ENCODE measurements around the gene RASA4.
"Not testable (repeated sequence)": the region's sequence is repeated elsewhere in the genome, so short reads cannot be mapped to it uniquely, and the experiment has no call there.

RASA4 gene

DNA sequence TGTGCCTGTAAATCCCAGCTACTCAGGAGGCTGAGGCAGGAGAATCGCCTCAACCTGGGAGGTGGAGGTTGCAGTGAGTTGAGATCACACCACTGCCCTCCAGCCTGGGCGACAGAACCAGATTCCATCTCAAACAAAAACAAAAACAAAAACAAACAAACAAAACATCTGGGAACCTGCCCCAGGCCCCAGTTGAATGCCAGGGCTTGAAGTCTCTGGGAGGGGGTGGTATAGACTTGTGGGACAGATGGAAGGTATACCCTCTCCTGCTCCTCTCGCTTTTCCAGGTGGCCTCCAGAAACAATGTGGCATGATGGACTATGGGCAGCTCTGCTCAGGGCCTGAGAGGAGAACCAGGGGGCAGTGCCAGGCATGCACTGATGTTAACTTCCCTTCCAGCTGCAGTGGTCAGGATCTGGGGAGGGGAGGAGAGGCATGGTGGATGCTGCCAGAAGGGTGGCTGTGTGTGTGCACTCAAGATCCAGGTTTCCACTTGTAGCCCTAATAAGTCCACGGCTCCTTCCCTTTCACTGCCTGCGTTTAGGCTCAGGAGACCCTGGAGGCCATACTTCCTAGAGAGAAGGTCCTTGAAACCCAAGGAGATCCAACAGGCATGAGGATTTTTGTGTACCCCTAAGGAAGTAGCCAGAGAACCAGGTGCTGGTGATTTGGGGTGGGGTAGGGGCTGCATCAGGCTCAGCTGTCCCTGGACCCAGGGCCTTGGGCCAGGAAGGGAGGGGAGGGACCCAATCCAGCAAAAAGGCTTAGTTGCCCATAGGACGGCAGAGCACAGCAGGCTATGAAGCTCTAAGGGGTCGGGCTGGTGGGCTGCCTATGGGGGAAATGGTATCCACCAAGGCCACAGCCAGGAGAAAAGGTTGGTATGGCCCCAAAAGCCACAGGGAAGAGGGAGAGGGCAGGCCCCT is 39.0 kb downstream of the RASA4 start:
- H2AFZ ChIP-seq; H3K4me1 ChIP-seq; H3K27me3 ChIP-seq (ENCODE audit: control insufficient read depth, insufficient read depth, low read length); H3K4me3 ChIP-seq (ENCODE audit: low read depth, low read length); H3K79me2 ChIP-seq; H3K36me3 ChIP-seq (ENCODE audit: control insufficient read depth, insufficient read depth, low read length); H3K9me3 ChIP-seq (ENCODE audit: control insufficient read depth, low read length); H3K4me2 ChIP-seq (ENCODE audit: low read length); H3K27ac ChIP-seq; H3K9ac ChIP-seq: not testable (repeated sequence)

DNA sequence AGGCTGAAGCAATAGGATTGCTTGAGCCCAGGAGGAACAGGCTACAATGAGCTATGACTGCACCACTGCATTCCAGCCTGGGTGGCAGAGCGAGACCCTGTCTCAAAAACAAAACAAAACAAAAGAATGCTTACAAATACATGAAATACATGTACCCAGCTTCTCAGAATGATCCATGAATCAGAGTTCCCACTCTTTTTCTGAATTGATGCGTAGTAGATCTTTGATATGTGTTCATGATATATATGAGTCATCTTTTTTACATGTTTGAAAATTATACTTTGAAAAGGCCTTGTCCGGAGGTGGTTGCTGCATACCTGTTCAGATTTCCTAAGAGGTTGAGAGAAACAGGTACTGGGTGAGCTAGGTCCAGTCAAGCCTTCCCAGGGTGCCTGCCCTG is 40.2 kb downstream of the RASA4 start:
- H3K27ac ChIP-seq; H3K4me2 ChIP-seq (ENCODE audit: low read length); H3K9ac ChIP-seq; H3K4me3 ChIP-seq (ENCODE audit: low read depth, low read length); H3K79me2 ChIP-seq; H3K9me3 ChIP-seq (ENCODE audit: control insufficient read depth, low read length); H3K27me3 ChIP-seq (ENCODE audit: control insufficient read depth, insufficient read depth, low read length); H3K4me1 ChIP-seq; H2AFZ ChIP-seq; H3K36me3 ChIP-seq (ENCODE audit: control insufficient read depth, insufficient read depth, low read length): not testable (repeated sequence)

GRCh38 chr7:102574607-102575006 is 41.9 kb downstream of the RASA4 start:
- not testable (repeated sequence) for H3K27me3 ChIP-seq (ENCODE audit: control insufficient read depth, insufficient read depth, low read length); H3K4me3 ChIP-seq (ENCODE audit: low read depth, low read length); H3K9me3 ChIP-seq (ENCODE audit: control insufficient read depth, low read length); H3K36me3 ChIP-seq (ENCODE audit: control insufficient read depth, insufficient read depth, low read length); H3K27ac ChIP-seq; H3K9ac ChIP-seq; H3K4me1 ChIP-seq; H3K4me2 ChIP-seq (ENCODE audit: low read length); H2AFZ ChIP-seq; H3K79me2 ChIP-seq

DNA sequence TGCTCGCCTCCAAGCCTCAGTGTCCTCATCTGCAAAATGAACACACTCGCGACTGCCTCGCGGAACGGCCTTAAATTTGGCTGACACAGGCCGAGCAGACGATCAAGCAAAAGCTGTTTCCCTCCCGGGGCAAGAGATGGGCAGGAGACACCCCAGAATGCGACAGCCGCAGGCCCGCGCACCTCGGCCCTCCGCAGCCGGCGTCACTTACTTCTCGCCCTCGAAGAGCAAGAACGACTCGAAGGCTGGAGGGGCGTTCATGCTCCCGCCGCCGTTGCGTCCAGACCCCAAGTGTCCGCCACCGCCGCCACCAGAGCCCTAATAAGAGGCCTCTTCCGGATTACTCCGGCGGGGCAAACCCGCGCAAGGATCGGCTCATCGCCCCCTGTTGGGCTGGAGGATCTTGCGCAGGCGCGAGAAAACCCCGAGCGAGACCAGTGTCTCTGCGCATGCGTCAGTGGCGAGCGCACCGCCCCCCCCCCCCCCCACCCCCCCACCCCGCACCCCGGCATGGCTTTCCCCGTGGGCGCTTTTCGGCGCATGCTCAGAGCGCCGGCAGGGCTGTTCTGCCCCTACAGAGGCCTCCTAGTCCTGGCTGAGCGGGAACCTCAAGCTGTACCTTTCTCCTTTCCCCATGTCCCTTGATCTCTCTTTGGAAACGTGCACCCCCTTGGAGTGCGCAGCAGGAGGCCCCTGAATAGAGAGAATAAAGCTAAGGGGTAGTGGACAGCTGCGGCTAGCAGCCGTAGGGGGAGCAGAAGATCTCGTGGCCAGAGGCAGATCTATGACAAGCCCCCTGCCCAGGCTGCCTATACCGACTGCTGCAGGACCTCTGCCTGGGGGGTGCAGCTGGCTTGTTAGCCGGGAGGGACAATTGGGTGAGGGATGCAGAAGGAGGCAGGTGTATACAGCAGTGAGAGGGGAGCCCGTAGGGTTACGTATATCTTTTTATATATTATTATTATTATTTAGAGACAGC is 44.0 kb downstream of the RASA4 start, which contains the start of gene POLR2J3:
Gene POLR2J3, minus strand, starts transcription at position 323 of the 979 bp plus-strand sequence. Its CDS starts 62 bp downstream, at position 261.
- not testable (repeated sequence) for H3K4me1 ChIP-seq; H3K79me2 ChIP-seq; H3K9me3 ChIP-seq (ENCODE audit: control insufficient read depth, low read length); H3K36me3 ChIP-seq (ENCODE audit: control insufficient read depth, insufficient read depth, low read length); H3K27me3 ChIP-seq (ENCODE audit: control insufficient read depth, insufficient read depth, low read length)
- H3K9ac ChIP-seq = peak within 1 kb of the TSS; percentile 88
- TF ChIP-seq, protein P1, sequence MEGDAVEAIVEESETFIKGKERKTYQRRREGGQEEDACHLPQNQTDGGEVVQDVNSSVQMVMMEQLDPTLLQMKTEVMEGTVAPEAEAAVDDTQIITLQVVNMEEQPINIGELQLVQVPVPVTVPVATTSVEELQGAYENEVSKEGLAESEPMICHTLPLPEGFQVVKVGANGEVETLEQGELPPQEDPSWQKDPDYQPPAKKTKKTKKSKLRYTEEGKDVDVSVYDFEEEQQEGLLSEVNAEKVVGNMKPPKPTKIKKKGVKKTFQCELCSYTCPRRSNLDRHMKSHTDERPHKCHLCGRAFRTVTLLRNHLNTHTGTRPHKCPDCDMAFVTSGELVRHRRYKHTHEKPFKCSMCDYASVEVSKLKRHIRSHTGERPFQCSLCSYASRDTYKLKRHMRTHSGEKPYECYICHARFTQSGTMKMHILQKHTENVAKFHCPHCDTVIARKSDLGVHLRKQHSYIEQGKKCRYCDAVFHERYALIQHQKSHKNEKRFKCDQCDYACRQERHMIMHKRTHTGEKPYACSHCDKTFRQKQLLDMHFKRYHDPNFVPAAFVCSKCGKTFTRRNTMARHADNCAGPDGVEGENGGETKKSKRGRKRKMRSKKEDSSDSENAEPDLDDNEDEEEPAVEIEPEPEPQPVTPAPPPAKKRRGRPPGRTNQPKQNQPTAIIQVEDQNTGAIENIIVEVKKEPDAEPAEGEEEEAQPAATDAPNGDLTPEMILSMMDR (IDR thresholded peaks at IDR 0.05) = peak; percentile 63
- H3K4me2 ChIP-seq (ENCODE audit: low read length) = peak within 1 kb of the TSS; percentile 65
- peak within 1 kb of the TSS; percentile 87 for H2AFZ ChIP-seq
- H3K4me3 ChIP-seq (ENCODE audit: low read depth, low read length) = peak within 1 kb of the TSS; percentile 66
- peak within 1 kb of the TSS; percentile 64 for H3K27ac ChIP-seq

DNA sequence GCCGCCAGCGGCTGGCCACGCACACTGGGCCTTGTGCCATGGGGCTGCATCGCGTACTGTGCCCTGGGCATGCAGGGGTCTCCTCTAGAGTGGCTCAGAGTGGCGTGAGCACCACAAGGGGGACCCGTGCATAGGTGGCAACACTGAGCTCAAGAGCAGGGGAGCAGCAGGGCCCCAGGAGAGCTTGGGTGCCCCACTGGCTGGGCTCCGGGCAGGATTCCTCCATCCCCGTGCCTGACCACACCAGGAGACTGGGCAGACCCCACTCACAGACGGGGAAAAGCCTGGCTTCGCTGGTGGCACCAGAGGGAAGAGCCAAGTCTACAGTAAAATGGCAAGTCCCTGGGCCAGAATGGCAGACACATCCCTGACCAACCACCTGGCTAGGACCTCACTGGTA is 47.9 kb downstream of the RASA4 start:
- H3K4me3 ChIP-seq (ENCODE audit: low read depth, low read length); H3K27ac ChIP-seq; H3K4me2 ChIP-seq (ENCODE audit: low read length); H2AFZ ChIP-seq; H3K9ac ChIP-seq; H3K27me3 ChIP-seq (ENCODE audit: control insufficient read depth, insufficient read depth, low read length); H3K36me3 ChIP-seq (ENCODE audit: control insufficient read depth, insufficient read depth, low read length); H3K9me3 ChIP-seq (ENCODE audit: control insufficient read depth, low read length); H3K79me2 ChIP-seq; H3K4me1 ChIP-seq: not testable (repeated sequence)

GRCh38 chr7:102550808-102551422 is 65.6 kb downstream of the RASA4 start, which contains the start of gene SPDYE2:
SPDYE2 (plus strand) TSS chr7:102551226; CDS start chr7:102553256, 2,030 bp downstream.
- H3K4me3 ChIP-seq (ENCODE audit: low read depth, low read length); H2AFZ ChIP-seq; H3K79me2 ChIP-seq; H3K4me2 ChIP-seq (ENCODE audit: low read length); H3K27me3 ChIP-seq (ENCODE audit: control insufficient read depth, insufficient read depth, low read length); H3K27ac ChIP-seq; H3K36me3 ChIP-seq (ENCODE audit: control insufficient read depth, insufficient read depth, low read length); H3K9ac ChIP-seq; H3K4me1 ChIP-seq; H3K9me3 ChIP-seq (ENCODE audit: control insufficient read depth, low read length): not testable (repeated sequence)

- not testable (repeated sequence) for H2AFZ ChIP-seq; H3K9ac ChIP-seq; H3K79me2 ChIP-seq; H3K27ac ChIP-seq; H3K27me3 ChIP-seq (ENCODE audit: control insufficient read depth, insufficient read depth, low read length); H3K4me1 ChIP-seq; H3K4me2 ChIP-seq (ENCODE audit: low read length); H3K4me3 ChIP-seq (ENCODE audit: low read depth, low read length); H3K36me3 ChIP-seq (ENCODE audit: control insufficient read depth, insufficient read depth, low read length); H3K9me3 ChIP-seq (ENCODE audit: control insufficient read depth, low read length)
Observed at GRCh38 chr7:102546353-102546752, 70.2 kb downstream of the RASA4 start.

DNA sequence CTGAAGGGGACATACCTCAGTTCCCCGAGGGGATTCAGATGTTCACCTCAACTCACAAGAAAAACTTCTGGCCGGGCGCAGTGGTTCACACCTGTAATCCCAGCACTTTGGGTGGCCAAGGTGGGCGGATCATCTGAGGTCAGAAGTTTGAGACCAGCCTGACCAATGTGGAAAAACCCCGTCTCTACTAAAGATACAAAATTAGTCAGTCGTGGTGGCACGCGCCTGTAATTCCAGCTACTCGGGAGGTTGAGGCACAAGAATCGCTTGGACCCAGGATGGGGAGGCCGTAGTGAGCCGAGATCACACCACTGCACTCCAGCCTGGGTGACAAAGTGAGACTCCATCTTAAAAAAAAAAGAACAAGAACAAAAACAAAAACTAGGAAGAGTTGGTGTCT is 71.3 kb downstream of the RASA4 start:
- H3K79me2 ChIP-seq; H3K4me3 ChIP-seq (ENCODE audit: low read depth, low read length); H3K27me3 ChIP-seq (ENCODE audit: control insufficient read depth, insufficient read depth, low read length); H2AFZ ChIP-seq; H3K36me3 ChIP-seq (ENCODE audit: control insufficient read depth, insufficient read depth, low read length); H3K27ac ChIP-seq; H3K4me1 ChIP-seq; H3K4me2 ChIP-seq (ENCODE audit: low read length); H3K9me3 ChIP-seq (ENCODE audit: control insufficient read depth, low read length); H3K9ac ChIP-seq: not testable (repeated sequence)

GRCh38 chr7:102544372-102544771 is 72.2 kb downstream of the RASA4 start:
- H3K27me3 ChIP-seq (ENCODE audit: control insufficient read depth, insufficient read depth, low read length); H2AFZ ChIP-seq; H3K79me2 ChIP-seq; H3K4me1 ChIP-seq; H3K27ac ChIP-seq; H3K9ac ChIP-seq; H3K9me3 ChIP-seq (ENCODE audit: control insufficient read depth, low read length); H3K36me3 ChIP-seq (ENCODE audit: control insufficient read depth, insufficient read depth, low read length); H3K4me3 ChIP-seq (ENCODE audit: low read depth, low read length); H3K4me2 ChIP-seq (ENCODE audit: low read length): not testable (repeated sequence)

Data from parathyroid adenoma (tissue), 2 donors.